ENCODE results near the gene BCL2L2. TPM values are rescaled to one million over a fixed set of nuclear protein-coding genes. Genes with fewer than 3 reads are reported as not detected.

BCL2L2 gene
- total RNA-seq, 1 experiment from 2014 or later: 33.5 TPM

GRCh38 chr14:23296012-23296777 is 10.4 kb upstream of the BCL2L2 start:
- Histone ChIP-seq H3K79me2 (ENCODE audit: low read length) (peaks cover 12% of the 10 kb centered on the region), H3F3A (ENCODE audit: low read length, unreplicated experiment) (peaks cover 4% of the 10 kb centered on the region), H3K4me1 (ENCODE audit: insufficient read depth, low read length) (peaks cover 12% of the 10 kb centered on the region), H3K9me3 (ENCODE audit: low read length) (no peaks in the 10 kb centered on the region), H3K4me2 (ENCODE audit: low read length) (no peak overlapping the region), H3K27ac (ENCODE audit: low read length) (no peak overlapping the region), H3K36me3 (ENCODE audit: low read depth, low read length) (no peaks in the 10 kb centered on the region), H3K9me2 (replicated peaks; ENCODE audit: low read length) (no peaks in the 10 kb centered on the region), H2AFZ (ENCODE audit: low read length) (no peak overlapping the region), H3K4me3 (ENCODE audit: low read length) (no peak overlapping the region), H4K20me1 (ENCODE audit: low read length) (no peaks in the 10 kb centered on the region), H3K9ac (ENCODE audit: low read length) (no peak overlapping the region), H3K27me3 (ENCODE audit: low read length) (no peaks in the 10 kb centered on the region)
- ATAC-seq: no peak
- intact Hi-C loops (cut with micrococcal nuclease): no loop called here
- no TSS peak for BruUV-seq (replicated peaks)
- TF ChIP-seq EZH2 (IDR thresholded peaks at IDR 0.05; ENCODE audit: low read length, unreplicated experiment) (no peak), CTCF (conservative IDR thresholded peaks at IDR 0.05; ENCODE audit: low read depth, low read length) (no peak), EZH2phosphoT487 (IDR thresholded peaks at IDR 0.05; ENCODE audit: borderline replicate concordance, low read length) (no peak)
- CTCF ChIA-PET: interaction anchor here (0.7 kb wide), 1 partner anchor 24 kb away, joined by 4 read pairs; no protein-coding TSS in a partner anchor
- POLR2A ChIA-PET (ENCODE audit: unreplicated experiment): interaction anchor here (0.7 kb wide), 1 partner anchor 19 kb away, joined by 5 read pairs; no protein-coding TSS in a partner anchor
- no peak for DNase-seq

GRCh38 chr14:23297096-23297495 is 9.5 kb upstream of the BCL2L2 start:
- ChIA-PET POLR2A (ENCODE audit: unreplicated experiment) (no interaction called here), CTCF (no interaction called here)
- H3F3A ChIP-seq (ENCODE audit: low read length, unreplicated experiment): peaks cover 4% of the 10 kb centered on the region
- peaks cover 12% of the 10 kb centered on the region for H3K79me2 ChIP-seq (ENCODE audit: low read length)
- intact Hi-C loops (cut with micrococcal nuclease): no loop called here
- no peaks in the 10 kb centered on the region for H3K9me2 ChIP-seq (replicated peaks; ENCODE audit: low read length)
- H3K27me3 ChIP-seq (ENCODE audit: low read length): no peaks in the 10 kb centered on the region
- H2AFZ ChIP-seq (ENCODE audit: low read length): no peak overlapping the region
- ATAC-seq: no peak
- no peak overlapping the region for H3K27ac ChIP-seq (ENCODE audit: low read length)
- H3K4me2 ChIP-seq (ENCODE audit: low read length): no peak overlapping the region
- no peak overlapping the region for H3K4me3 ChIP-seq (ENCODE audit: low read length)
- H3K9ac ChIP-seq (ENCODE audit: low read length): no peak overlapping the region
- DNase-seq: no peak
- TF ChIP-seq EZH2phosphoT487 (IDR thresholded peaks at IDR 0.05; ENCODE audit: borderline replicate concordance, low read length) (no peak), CTCF (conservative IDR thresholded peaks at IDR 0.05; ENCODE audit: low read depth, low read length) (no peak), EZH2 (IDR thresholded peaks at IDR 0.05; ENCODE audit: low read length, unreplicated experiment) (no peak)
- no peaks in the 10 kb centered on the region for H3K9me3 ChIP-seq (ENCODE audit: low read length)
- H3K36me3 ChIP-seq (ENCODE audit: low read depth, low read length): no peaks in the 10 kb centered on the region
- peaks cover 12% of the 10 kb centered on the region for H3K4me1 ChIP-seq (ENCODE audit: insufficient read depth, low read length)
- no peaks in the 10 kb centered on the region for H4K20me1 ChIP-seq (ENCODE audit: low read length)
- no TSS peak for BruUV-seq (replicated peaks)

- no peak overlapping the region for H2AFZ ChIP-seq (ENCODE audit: low read length)
- intact Hi-C loops (cut with micrococcal nuclease): no loop called here
- POLR2A ChIA-PET (ENCODE audit: unreplicated experiment): no interaction called here
- H3K9me2 ChIP-seq (replicated peaks; ENCODE audit: low read length): no peaks in the 10 kb centered on the region
- peaks cover 12% of the 10 kb centered on the region for H3K4me1 ChIP-seq (ENCODE audit: insufficient read depth, low read length)
- ATAC-seq (no peak), DNase-seq (no peak)
- BruUV-seq (replicated peaks): no TSS peak
- H3K27me3 ChIP-seq (ENCODE audit: low read length): no peaks in the 10 kb centered on the region
- H3F3A ChIP-seq (ENCODE audit: low read length, unreplicated experiment): peaks cover 4% of the 10 kb centered on the region
- H3K4me3 ChIP-seq (ENCODE audit: low read length): no peak overlapping the region
- H3K27ac ChIP-seq (ENCODE audit: low read length): no peak overlapping the region
- no peaks in the 10 kb centered on the region for H3K36me3 ChIP-seq (ENCODE audit: low read depth, low read length)
- H3K9me3 ChIP-seq (ENCODE audit: low read length): no peaks in the 10 kb centered on the region
- CTCF ChIA-PET: no interaction called here
- TF ChIP-seq CTCF (conservative IDR thresholded peaks at IDR 0.05; ENCODE audit: low read depth, low read length): no peak
- no peak for TF ChIP-seq EZH2phosphoT487 (IDR thresholded peaks at IDR 0.05; ENCODE audit: borderline replicate concordance, low read length)
- TF ChIP-seq EZH2 (IDR thresholded peaks at IDR 0.05; ENCODE audit: low read length, unreplicated experiment): no peak
- H3K9ac ChIP-seq (ENCODE audit: low read length): no peak overlapping the region
- H3K4me2 ChIP-seq (ENCODE audit: low read length): no peak overlapping the region
- H4K20me1 ChIP-seq (ENCODE audit: low read length): no peaks in the 10 kb centered on the region
- H3K79me2 ChIP-seq (ENCODE audit: low read length): peaks cover 12% of the 10 kb centered on the region
These were observed 8.9 kb upstream of the BCL2L2 start for GRCh38 chr14:23297611-23298277.
